ENCODE results near the gene LHX4.

LHX4 gene

DNA sequence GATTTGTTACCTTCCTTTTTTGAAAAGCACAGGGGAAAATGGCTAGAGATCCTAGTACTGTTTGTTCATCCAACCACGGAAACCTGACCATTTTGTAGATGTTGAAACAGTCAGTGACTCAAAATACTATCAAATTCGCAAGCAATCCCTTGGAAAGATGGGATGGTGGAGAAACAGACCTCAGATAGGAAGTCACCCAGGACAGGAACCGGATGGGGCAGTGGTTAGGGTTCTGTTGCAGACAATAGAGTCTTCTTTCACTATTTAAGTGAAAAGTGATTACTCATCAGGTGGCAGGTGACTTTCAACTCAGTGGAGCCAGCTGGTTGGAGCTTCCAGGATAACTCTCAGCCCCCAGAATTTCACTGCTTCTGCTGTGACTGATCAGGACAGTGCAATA is 17.0 kb downstream of the LHX4 start:
- no peak for DNase-seq

DNA sequence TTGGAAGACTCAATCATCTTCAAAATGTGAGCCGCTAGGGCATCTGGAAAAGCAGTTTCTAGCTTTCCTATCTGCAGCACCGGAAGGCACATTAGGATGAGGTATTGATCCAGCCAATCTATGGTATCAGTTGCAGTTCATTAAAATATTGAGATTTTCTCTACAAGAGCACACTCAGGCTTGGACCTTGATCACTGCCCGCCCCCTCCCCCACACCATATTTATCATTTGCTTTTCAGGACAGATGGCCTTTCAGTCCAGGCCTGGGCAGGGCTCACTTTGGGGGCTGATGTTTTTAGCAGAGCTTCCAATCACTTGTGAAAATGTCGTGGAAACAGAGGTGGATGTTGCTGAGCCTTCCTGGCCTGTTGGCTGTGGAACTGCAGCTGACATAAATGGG is 17.5 kb downstream of the LHX4 start:
- no peak for DNase-seq

- DNase-seq, result no peak
Measured at GRCh38 chr1:180248176-180248575, 18.1 kb downstream of the LHX4 start.

DNA sequence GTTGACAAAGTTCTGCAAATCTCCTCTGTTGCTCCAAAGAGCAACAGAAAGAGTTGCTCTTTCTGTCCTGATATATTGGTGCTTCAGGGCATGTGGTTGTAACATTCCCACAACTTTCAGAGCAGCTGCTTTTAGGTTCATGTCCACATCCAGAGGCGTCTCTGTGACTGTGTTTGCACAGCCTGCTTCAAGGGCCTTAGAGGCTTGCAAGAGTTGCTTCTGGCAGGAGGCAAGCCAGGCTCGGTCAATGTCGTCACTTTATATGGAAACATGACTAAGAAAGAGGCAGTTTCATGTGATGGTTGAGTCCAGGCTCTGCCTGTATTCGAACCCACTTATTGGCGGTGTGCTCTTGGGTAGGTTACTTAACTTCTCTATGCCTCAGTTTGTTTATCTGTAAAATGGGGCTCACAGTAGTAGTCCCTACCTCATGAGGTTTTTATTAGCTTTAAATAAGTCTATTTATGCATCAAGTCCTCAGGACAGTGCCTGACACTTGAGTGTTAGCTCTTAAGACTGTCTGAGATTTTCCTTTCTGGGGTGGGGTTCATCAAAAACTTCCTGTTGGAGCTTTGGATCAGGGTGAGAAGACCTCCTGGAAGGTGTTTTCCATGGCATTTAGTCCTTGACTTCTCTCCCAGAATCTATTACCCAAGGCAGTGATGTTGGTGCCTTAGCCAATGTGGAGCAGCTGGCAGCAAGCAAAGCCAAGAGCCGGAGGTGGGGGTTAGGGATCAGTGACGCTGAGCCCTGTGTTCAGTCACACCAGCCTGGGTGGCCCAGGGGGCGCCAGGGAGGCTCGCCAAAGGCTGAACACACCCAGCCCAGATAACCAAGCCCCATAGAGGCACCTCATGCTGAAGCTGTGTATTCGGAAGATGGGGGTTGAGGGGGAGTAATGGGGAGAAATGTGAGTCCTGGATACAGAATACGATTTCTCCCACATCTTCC is 18.9 kb downstream of the LHX4 start:
- DNase-seq, result no peak

DNA sequence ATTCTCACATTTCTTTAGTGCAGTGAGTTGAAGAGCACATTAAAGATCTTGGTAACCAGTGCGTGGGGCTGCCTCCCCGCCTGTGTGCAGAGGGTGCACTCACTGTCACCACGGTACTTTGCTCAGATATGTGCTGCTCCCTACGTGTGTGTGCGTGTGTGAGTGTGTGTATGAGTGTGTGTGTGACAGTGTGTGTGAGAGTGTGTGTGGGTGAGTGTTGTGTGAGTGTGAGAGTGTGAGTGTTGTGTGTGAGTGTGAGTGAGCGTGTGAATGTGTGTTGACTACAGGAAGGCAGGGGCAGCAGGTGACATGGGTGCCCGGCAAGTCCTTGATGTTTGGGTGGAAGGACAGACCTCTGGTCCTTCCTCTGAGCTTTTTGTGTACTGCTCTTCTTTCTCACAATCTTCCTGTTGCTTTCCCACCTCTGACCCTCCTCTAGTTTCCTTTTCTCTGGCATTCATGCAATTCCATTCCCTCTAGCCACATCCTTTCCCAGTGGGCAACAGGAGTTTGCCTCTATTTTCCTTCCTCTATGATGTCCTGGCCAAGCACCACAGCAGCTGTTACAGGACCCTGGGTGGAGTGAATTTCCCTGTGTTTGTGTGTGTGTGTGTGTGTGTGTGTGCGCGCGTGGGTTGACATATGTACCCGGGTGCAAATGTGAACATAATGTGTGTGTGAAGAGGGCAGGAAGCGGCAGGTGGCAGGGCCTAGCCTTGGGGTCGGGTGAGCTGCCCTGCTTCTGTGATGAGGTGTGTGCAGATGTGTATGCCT is 19.8 kb downstream of the LHX4 start:
- DNase-seq, result no peak

- no peak for DNase-seq
Measured at GRCh38 chr1:180250499-180250770, 20.4 kb downstream of the LHX4 start.

DNA sequence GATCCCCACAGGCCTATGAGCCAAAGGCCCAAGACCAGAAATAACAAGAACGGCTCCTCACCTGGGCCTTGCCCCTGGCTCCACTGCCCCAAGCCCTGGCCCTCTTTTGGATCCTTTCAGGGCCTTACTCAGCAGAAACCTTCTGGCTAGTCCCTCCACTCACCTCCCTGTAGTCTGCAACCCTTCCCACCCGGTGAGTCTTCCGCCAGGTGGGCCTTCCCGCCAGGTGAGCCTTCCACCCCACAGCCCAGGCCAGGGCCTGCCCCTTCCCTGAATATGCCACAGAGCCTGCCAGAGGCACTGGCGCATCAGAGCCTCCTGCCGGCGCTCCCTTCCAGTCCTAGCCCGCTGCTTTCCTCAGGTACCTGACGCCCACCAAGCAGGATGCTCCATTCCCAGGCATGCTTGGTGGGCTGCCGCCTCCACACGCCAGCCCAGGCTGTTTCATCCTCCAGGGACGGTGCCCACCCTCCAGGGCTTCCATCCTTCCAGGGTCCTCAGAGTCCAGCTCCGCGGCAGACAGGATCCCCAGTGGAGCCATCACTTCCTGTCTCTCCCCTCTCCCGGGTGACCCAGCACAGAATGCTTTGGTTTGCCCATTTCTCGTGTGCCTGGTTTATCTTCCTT is 20.9 kb downstream of the LHX4 start:
- DNase-seq, result no peak

DNA sequence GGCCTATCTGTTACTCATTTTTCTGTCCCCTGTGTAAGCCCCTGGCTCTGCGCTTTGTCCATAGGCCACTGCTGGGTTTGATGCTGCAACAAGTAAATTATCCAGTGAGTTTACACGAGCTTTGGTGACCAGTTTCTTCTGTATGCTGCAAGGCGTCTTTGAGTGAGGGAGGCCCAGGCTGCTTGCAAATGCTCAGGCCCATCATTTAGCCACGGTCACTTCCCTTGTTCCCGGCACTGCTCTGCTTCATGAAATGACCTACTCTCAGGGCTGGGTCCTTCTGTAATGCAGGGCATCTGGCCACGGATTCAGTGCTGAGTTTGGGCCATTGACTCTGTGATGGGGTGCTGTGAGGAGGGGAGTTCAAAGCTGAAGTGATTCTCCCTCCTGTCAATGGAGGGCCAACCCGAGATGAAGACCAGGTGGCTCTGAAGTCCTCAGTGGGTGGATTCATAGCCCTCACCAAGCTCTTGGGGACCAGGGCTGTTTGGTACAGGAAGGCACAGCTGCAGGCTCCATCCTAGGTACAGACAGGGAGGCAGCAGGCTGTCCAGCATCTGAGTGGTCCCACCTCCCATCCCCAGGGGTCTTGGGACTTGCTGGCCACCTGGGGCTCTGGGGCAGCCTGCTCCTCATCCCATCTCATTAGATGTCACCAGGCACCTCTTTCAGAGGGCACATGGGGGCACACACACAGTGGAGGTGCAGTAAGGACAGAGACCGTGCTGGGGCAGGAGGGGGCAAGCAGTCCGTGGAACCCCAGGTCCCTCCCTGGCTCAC is 21.7 kb downstream of the LHX4 start:
- DNase-seq, result no peak

DNA sequence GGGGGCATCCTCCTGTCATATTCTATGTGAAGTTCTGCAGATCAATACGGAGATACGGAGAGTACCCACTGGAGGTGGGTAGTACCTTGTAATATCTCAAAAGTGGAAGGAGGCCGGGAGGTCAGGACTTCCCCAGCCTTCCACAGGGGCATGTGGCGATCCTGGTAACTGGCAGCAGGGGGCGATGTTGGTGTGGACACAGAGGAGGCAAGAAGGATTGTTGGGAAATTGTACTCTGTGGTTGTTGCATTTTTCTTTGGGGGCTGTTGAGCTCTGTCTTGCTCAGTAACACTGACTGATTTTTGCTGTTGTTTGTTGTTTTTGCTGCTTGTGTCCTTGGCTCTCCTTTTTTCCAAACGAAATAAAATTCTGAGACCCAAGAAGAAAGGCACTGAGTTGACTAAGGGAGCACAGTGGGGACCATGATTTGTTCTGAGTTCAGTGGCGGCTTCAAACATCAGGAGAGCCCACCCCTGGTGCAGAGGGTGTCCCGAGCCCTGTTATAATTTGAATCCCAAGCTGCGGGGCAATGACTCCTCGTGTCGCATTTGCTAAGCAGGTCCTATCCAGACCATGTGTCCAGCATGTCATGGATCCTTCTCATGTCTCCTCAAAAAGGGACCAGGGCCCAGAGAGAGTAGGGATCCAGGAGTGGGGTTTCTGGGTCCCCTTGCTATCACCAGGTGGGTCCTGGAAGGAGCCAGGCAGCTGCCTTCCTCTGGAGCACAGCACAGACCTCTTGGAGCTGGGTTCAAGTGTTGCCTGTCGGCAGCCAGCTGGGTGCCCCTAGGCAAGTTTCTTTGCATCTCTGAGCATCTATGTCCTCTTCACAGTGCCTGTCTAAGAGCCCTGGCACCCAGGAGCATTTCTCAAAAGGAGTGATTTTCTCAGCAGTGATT is 22.8 kb downstream of the LHX4 start:
- peak; percentile 71 for DNase-seq

DNA sequence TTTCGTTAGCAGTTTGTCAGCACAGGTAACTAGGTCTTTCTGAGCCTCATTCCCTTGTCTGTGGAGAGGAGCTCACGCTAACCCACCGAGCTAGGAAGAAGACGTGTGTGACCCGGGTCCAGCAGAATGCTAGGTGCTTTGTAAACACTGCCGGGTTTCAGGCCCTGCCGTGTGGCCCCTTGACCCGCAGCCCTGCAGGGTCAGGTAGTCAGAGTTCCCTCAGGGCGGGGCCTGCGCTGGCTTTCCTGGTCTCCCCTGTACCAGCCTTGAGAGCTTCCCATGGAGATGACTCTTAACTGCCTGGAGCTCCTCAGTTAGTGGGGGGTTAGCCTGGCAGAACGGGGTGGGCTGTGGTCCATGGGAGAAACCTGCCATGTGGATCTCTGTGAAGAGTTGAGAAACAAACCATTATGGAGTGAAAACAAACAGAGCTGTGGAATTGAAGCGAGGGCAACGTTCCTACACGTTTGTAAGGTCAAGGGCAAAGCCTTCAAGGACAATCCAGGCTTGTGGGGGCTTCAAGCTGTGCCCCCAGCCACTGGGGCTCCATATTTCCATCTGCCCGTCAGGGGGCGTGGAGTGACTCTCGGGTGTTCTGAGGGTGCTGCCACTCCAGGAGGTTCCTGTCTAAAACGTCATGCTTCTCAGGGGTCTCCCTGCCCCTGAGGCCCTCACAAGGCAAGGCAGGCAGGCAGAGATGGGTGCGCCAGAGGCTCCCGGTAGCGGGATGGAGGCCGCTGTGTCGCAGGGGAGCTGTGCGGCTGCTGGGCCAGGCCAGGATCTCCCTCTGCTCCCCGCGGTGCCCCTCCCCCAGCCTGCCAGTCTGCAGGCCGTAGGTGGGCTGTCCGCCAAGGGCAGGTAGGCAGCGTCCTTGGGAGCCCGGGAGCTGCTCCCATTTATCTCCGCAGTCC is 23.8 kb downstream of the LHX4 start:
- no peak for DNase-seq

- DNase-seq, result no peak
Measured at GRCh38 chr1:180254496-180254819, 24.4 kb downstream of the LHX4 start.

- DNase-seq, result no peak
Measured at GRCh38 chr1:180254854-180255253, 24.8 kb downstream of the LHX4 start.

DNA sequence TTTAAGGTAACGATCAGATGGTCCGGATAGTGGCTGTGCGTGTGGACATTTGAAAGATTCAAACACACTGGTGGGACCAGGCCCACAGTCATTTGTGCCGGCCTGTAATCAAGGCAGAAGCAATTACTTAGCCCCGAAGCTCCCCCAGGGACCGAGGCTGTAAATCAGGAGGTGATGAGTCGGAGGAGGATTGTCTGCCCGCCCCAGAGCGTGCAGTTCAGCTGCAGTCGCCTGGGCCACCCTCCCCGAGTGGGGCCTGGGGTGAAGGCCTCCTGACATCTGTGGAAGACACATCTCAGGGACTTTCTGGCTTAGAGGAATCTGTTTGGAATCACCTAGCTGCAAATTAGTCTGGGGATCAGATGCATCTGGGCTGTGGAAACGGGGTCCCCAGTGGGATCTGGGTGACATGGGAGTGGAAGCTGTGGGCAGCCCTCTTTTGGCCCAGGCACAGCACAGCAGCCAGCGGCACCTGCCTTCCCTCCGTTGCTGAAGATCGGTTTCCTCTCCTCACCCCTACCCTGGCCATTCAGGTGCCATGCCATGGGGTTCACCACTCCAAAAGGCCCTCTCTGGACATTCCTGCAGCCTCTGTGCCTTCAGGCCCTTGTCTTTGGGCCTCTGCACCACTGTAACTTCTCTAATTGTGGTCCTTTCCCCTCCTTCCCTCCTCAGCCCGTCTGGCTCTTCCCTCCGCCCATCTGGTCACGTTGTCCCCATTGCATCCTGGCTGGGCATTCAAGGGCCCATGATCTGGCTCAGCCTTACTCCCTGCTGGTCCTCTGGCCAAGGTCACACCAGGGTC is 25.7 kb downstream of the LHX4 start:
- DNase-seq, result no peak

GRCh38 chr1:180256341-180257027 is 26.4 kb downstream of the LHX4 start:
- DNase-seq, result no peak

- no peak for DNase-seq
Measured at GRCh38 chr1:180257028-180257386, 26.9 kb downstream of the LHX4 start.

DNA sequence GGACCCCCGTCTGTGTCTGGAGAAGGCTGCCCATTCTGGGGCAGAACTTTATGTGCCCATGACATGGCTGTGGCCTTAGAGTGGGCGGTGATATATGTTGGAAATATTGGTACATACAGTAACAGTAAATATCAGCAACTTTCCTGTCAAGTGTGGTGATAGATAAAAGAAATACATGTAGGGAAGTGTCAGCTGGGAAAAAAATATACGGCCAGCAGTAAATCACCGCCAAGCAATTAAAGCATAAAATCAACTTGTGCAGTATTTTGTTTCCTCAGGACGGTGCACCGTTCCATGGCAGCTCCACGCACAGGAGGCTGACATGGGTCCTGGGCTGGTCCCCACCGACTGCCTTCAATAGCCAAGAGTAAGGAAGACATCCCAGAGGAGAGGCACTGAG is 27.4 kb downstream of the LHX4 start:
- DNase-seq, result no peak

DNA sequence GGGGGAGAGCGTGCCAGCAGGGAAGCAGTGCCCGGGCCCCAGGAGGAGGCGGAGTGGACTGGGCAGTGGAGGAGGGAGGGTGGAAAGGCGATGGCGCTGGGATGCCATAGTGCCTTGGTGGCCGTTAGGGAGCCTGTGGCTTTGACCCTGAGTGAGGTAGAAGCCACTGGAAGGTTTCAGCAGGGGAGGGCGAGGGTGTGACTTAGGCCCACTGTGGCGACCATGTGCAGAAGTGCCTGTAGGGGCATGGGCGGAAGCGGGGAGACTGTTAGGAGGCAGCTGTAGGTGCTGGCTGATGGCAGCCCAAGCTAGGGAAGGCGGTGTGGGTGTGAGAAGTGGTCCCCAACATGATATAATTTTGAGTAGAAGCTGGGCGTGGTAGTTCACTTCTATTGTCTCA is 28.2 kb downstream of the LHX4 start:
- no peak for DNase-seq

- no peak for DNase-seq
Measured at GRCh38 chr1:180258935-180259334, 28.9 kb downstream of the LHX4 start.
